H9 (cell line): ENCODE data around the gene PRG2. TPM values are rescaled to one million over a fixed set of nuclear protein-coding genes. Genes with fewer than 3 reads are reported as not detected.

Experiments
- DNase-seq: peaks from one replicate; pipeline ENCODE4 v3.0.0-alpha.2; 2017
- H2AFZ ChIP-seq: one replicate; pipeline ENCODE4 v1.6.1; 2013; ENCODE audit warnings: mild to moderate bottlenecking, low read length, control low read depth, moderate library complexity
- H2AK5ac ChIP-seq: 2 replicates; pipeline ENCODE4 v1.6.1; 2013; ENCODE audit warnings: low read length, control low read depth, mixed read lengths; ENCODE audit not compliant: insufficient read length
- H2BK120ac ChIP-seq: one replicate; pipeline ENCODE4 v1.6.1; 2013; ENCODE audit warnings: low read depth, mild to moderate bottlenecking, low read length, control low read depth, inconsistent platforms; ENCODE audit not compliant: poor library complexity, severe bottlenecking
- H2BK12ac ChIP-seq: 2 replicates; pipeline ENCODE4 v1.6.1; 2013; ENCODE audit warnings: low read length, control low read depth, mixed read lengths, low read depth; ENCODE audit not compliant: insufficient read length
- H2BK15ac ChIP-seq: 2 replicates; pipeline ENCODE4 v1.6.1; 2013; ENCODE audit warnings: low read depth, low read length, control low read depth
- H2BK20ac ChIP-seq: one replicate; pipeline ENCODE4 v1.6.1; 2013; ENCODE audit warnings: low read depth, mild to moderate bottlenecking, low read length, control low read depth, inconsistent platforms; ENCODE audit not compliant: poor library complexity, severe bottlenecking
- H2BK5ac ChIP-seq: 2 replicates; pipeline ENCODE4 v1.6.1; 2013; ENCODE audit warnings: low read length, control low read depth, mixed read lengths; ENCODE audit not compliant: insufficient read length
- H3K14ac ChIP-seq: 2 replicates; pipeline ENCODE4 v1.6.1; 2013; ENCODE audit warnings: low read length, control low read depth; ENCODE audit not compliant: insufficient read depth
- H3K18ac ChIP-seq: 2 replicates; pipeline ENCODE4 v1.6.1; 2013; ENCODE audit warnings: low read depth, mild to moderate bottlenecking, mixed read lengths, low read length, control low read depth; ENCODE audit not compliant: insufficient read length
- H3K23ac ChIP-seq: 2 replicates; pipeline ENCODE4 v1.6.1; 2013; ENCODE audit warnings: low read length, control low read depth, mixed read lengths, low read depth; ENCODE audit not compliant: insufficient read length
- H3K23me2 ChIP-seq: 2 replicates; pipeline ENCODE4 v1.6.1; 2013; ENCODE audit warnings: low read depth, mild to moderate bottlenecking, mixed read lengths, low read length, control low read depth; ENCODE audit not compliant: insufficient read length, poor library complexity, severe bottlenecking
- H3K27ac ChIP-seq: 2 replicates; pipeline ENCODE4 v1.5.1; 2013; ENCODE audit warnings: low read length, control low read depth, mixed read lengths, low read depth; ENCODE audit not compliant: insufficient read length
- H3K27me3 ChIP-seq: 2 replicates; pipeline ENCODE4 v1.6.1; 2013; ENCODE audit warnings: low read length, control low read depth, inconsistent platforms; ENCODE audit not compliant: insufficient read depth
- H3K4ac ChIP-seq: 2 replicates; pipeline ENCODE4 v1.6.1; 2013; ENCODE audit warnings: low read depth, mild to moderate bottlenecking, control low read depth, inconsistent platforms, low read length, moderate library complexity
- H3K4me1 ChIP-seq: 2 replicates; pipeline ENCODE4 v1.6.1; 2013; ENCODE audit warnings: low read length, control low read depth, inconsistent platforms; ENCODE audit not compliant: insufficient read depth
- H3K4me2 ChIP-seq: 2 replicates; pipeline ENCODE4 v1.6.1; 2013; ENCODE audit warnings: low read length, control low read depth, mixed read lengths; ENCODE audit not compliant: insufficient read length, insufficient read depth
- H3K56ac ChIP-seq: 2 replicates; pipeline ENCODE4 v1.6.1; 2013; ENCODE audit warnings: low read depth, mild to moderate bottlenecking, mixed read lengths, low read length, control low read depth; ENCODE audit not compliant: insufficient read length
- H3K79me1 ChIP-seq: 2 replicates; pipeline ENCODE4 v1.6.1; 2013; ENCODE audit warnings: low read depth, mild to moderate bottlenecking, moderate library complexity, low read length, control low read depth, inconsistent platforms; ENCODE audit not compliant: insufficient read depth, poor library complexity, severe bottlenecking
- H3K79me2 ChIP-seq: 2 replicates; pipeline ENCODE4 v1.6.1; 2013; ENCODE audit warnings: low read length, control low read depth, inconsistent platforms; ENCODE audit not compliant: insufficient read depth
- H3K9ac ChIP-seq: 2 replicates; pipeline ENCODE4 v1.6.1; 2013; ENCODE audit warnings: low read length, control low read depth, mixed read lengths; ENCODE audit not compliant: insufficient read length; ENCODE audit errors: extremely low read depth
- H3K9me3 ChIP-seq: one replicate; pipeline ENCODE4 v1.6.1; 2013; ENCODE audit warnings: low read depth, low read length, inconsistent platforms; ENCODE audit not compliant: control insufficient read depth
- H3T11ph ChIP-seq: one replicate; pipeline ENCODE4 v1.6.1; 2013; ENCODE audit warnings: mild to moderate bottlenecking, low read length, control low read depth, inconsistent platforms
- H4K20me1 ChIP-seq: one replicate; pipeline ENCODE4 v1.6.1; 2013; ENCODE audit not compliant: control insufficient read depth, insufficient read length, insufficient read depth
- H4K5ac ChIP-seq: 2 replicates; pipeline ENCODE4 v1.6.1; 2013; ENCODE audit warnings: low read depth, mild to moderate bottlenecking, mixed read lengths, low read length, control low read depth; ENCODE audit not compliant: insufficient read length
- H4K8ac ChIP-seq: replicated peaks from 2 replicates; pipeline ENCODE4 v1.6.1; 2013; ENCODE audit warnings: low read length, control low read depth, mixed read lengths, low read depth; ENCODE audit not compliant: insufficient read length
- H4K91ac ChIP-seq: 2 replicates; pipeline ENCODE4 v1.6.1; 2013; ENCODE audit warnings: low read depth, mild to moderate bottlenecking, moderate library complexity, mixed read lengths, low read length, control low read depth; ENCODE audit not compliant: insufficient read length
- H3K27ac Mint-ChIP-seq, 3 experiments: 2 replicates in 2 of 3; 3 replicates in 1 of 3; pipeline ENCODE4 v1.8.0; 2020 to 2021; ENCODE audit warnings: mixed read lengths in 3 of 3, mild to moderate bottlenecking in 1 of 3, moderate library complexity in 1 of 3
- H3K27me3 Mint-ChIP-seq: 2 replicates; pipeline ENCODE4 v1.8.0; 2021; ENCODE audit warnings: low read depth, mild to moderate bottlenecking, moderate library complexity, mixed read lengths
- H3K36me3 Mint-ChIP-seq, 3 experiments: 2 replicates in 2 of 3; 3 replicates in 1 of 3; pipeline ENCODE4 v1.8.0; 2020 to 2021; ENCODE audit warnings: low read depth in 3 of 3, mixed read lengths in 3 of 3; ENCODE audit not compliant: insufficient read depth in 1 of 3
- H3K4me1 Mint-ChIP-seq, 2 experiments: 2 replicates each; pipeline ENCODE4 v1.8.0; 2020; ENCODE audit warnings: mixed read lengths in 2 of 2
- H3K4me3 Mint-ChIP-seq, 2 experiments: 2 replicates in 1 of 2; 3 replicates in 1 of 2; pipeline ENCODE4 v1.8.0; 2020 to 2021; ENCODE audit warnings: mild to moderate bottlenecking in 2 of 2, mixed read lengths in 2 of 2, moderate library complexity in 1 of 2
- H3K9me3 Mint-ChIP-seq, 2 experiments: 2 replicates in 1 of 2; 3 replicates in 1 of 2; pipeline ENCODE4 v1.8.0; 2020; ENCODE audit warnings: mild to moderate bottlenecking in 2 of 2, mixed read lengths in 2 of 2, moderate library complexity in 1 of 2
- total RNA-seq: library from RNA; stranded (reverse); gene quantifications from 2 replicates; pipeline ENCODE4 v1.2.1, GENCODE V29; 2021
- TF ChIP-seq, protein P1 (sequence below): fragments of 200-600 bp; sonication (generic); conservative IDR thresholded peaks from 3 replicates; pipeline ENCODE4 v1.8.0; 2021; ENCODE audit warnings: antibody characterized with exemption, mild to moderate bottlenecking

Gene PRG2
- total RNA-seq, 1 experiment from 2014 or later = not detected

DNA sequence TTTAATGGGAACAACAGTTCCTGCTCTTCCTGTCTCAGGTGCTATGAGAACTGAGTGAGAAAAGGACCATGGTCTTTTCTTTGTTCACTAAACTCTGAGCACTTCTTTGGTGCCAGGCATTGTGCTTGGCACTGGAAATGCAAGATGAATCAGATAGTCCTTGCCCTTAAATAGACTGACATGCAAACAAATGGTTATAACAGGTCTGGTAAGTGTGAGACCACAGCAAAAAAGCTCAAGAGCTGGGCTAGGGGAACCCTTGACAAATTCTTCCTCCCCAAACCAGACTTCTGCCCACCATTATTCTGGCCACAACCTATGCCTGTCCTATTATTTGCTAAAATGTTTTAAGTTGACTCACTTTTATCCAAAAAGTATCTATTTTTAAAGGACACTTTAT, 31.4 kb upstream of the PRG2 start:
- no peaks in the 10 kb centered on the region for H3K27me3 ChIP-seq
- H2AK5ac ChIP-seq = no peak overlapping the region
- Mint-ChIP-seq H3K36me3 (peaks cover 19 to 36% (median 35%) of the 10 kb centered on the region in 3 experiments), H3K27me3 (peaks cover 12% of the 10 kb centered on the region), H3K27ac (no peak overlapping the region), H3K9me3 (no peaks in the 10 kb centered on the region), H3K4me1 (peaks cover 15 to 24% of the 10 kb centered on the region in 2 experiments), H3K4me3 (no peak overlapping the region)
- no peak overlapping the region for H2BK5ac ChIP-seq
- peaks cover 5% of the 10 kb centered on the region for H3K23me2 ChIP-seq
- no peaks in the 10 kb centered on the region for H3K9me3 ChIP-seq
- H2BK120ac ChIP-seq = no peak overlapping the region
- no peak overlapping the region for H3K14ac ChIP-seq
- H3K4me1 ChIP-seq = no peaks in the 10 kb centered on the region
- no peak overlapping the region for H3K18ac ChIP-seq
- no peak overlapping the region for H3K56ac ChIP-seq
- no peak overlapping the region for H3K9ac ChIP-seq
- no peak overlapping the region for H2BK20ac ChIP-seq
- no peak overlapping the region for H3K27ac ChIP-seq
- H4K20me1 ChIP-seq = no peaks in the 10 kb centered on the region
- H2AFZ ChIP-seq = no peak overlapping the region
- H2BK12ac ChIP-seq = no peak overlapping the region
- no peaks in the 10 kb centered on the region for H3K79me2 ChIP-seq
- H2BK15ac ChIP-seq = no peak overlapping the region
- no peak overlapping the region for H4K8ac ChIP-seq
- no peak overlapping the region for H3K4me2 ChIP-seq
- no peak overlapping the region for H4K5ac ChIP-seq
- H3K4ac ChIP-seq = no peak overlapping the region
- DNase-seq = no peak
- H3K23ac ChIP-seq = no peak overlapping the region
- TF ChIP-seq, protein P1, sequence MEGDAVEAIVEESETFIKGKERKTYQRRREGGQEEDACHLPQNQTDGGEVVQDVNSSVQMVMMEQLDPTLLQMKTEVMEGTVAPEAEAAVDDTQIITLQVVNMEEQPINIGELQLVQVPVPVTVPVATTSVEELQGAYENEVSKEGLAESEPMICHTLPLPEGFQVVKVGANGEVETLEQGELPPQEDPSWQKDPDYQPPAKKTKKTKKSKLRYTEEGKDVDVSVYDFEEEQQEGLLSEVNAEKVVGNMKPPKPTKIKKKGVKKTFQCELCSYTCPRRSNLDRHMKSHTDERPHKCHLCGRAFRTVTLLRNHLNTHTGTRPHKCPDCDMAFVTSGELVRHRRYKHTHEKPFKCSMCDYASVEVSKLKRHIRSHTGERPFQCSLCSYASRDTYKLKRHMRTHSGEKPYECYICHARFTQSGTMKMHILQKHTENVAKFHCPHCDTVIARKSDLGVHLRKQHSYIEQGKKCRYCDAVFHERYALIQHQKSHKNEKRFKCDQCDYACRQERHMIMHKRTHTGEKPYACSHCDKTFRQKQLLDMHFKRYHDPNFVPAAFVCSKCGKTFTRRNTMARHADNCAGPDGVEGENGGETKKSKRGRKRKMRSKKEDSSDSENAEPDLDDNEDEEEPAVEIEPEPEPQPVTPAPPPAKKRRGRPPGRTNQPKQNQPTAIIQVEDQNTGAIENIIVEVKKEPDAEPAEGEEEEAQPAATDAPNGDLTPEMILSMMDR = no peak
- no peak overlapping the region for H3T11ph ChIP-seq
- no peaks in the 10 kb centered on the region for H3K79me1 ChIP-seq
- no peak overlapping the region for H4K91ac ChIP-seq
